Vagina (tissue), 2 donors: ENCODE data around the gene BBIP1.

ENCODE experiments used
- POLR2A ChIP-seq, 2 donors: fragments of 450-650 bp; IDR thresholded peaks; one replicate each; pipeline ENCODE4 v1.6.1; 2017; ENCODE audit warnings: antibody characterized with exemption in 2 of 2, mild to moderate bottlenecking in 2 of 2, moderate library complexity in 2 of 2
- TF ChIP-seq, protein P1 (sequence below), 3 experiments: fragments of 450-650 bp in 2 of 3; fragments of 200-600 bp in 1 of 3; sonication (generic) in 1 of 3; IDR thresholded peaks; one replicate each; pipeline ENCODE4 v1.5.1; 2017 to 2019; ENCODE audit warnings: antibody characterized with exemption in 3 of 3, mild to moderate bottlenecking in 2 of 3, moderate library complexity in 2 of 3

DNA sequence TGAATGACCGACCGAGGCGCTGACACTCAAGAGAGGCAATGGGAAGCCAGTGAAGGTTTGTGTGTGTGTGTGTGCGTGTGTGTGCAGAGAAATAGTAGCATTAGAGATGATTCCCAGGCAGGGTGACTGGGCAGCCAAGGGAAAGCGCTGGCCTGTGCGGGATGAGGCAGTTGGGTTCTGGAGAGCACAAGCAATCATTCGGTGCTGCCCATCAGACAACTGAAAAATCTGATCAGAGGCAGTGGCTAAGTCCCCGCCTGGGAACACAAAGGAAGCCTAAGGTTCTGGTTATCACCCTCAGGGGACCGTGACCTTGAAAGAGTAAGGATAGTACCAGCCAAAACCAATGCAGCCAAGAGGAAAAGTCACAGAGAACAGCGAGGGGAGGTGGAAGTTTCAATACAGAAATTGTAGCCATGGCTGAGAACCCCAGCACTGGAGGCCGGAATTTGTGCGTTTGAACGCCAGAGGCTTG lies 48.1 kb downstream of the BBIP1 start:
- TF ChIP-seq, protein P1, sequence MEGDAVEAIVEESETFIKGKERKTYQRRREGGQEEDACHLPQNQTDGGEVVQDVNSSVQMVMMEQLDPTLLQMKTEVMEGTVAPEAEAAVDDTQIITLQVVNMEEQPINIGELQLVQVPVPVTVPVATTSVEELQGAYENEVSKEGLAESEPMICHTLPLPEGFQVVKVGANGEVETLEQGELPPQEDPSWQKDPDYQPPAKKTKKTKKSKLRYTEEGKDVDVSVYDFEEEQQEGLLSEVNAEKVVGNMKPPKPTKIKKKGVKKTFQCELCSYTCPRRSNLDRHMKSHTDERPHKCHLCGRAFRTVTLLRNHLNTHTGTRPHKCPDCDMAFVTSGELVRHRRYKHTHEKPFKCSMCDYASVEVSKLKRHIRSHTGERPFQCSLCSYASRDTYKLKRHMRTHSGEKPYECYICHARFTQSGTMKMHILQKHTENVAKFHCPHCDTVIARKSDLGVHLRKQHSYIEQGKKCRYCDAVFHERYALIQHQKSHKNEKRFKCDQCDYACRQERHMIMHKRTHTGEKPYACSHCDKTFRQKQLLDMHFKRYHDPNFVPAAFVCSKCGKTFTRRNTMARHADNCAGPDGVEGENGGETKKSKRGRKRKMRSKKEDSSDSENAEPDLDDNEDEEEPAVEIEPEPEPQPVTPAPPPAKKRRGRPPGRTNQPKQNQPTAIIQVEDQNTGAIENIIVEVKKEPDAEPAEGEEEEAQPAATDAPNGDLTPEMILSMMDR (IDR thresholded peaks at IDR 0.05), result no peak
- TF ChIP-seq POLR2A (IDR thresholded peaks at IDR 0.05), result no peak
